Measurements from ENCODE around the gene RNU6-7. TPM values are rescaled to one million over a fixed set of nuclear protein-coding genes. Genes with fewer than 3 reads are reported as not detected.

RNU6-7 gene
- total RNA-seq, 2 experiments from 2014 or later = not detected

GRCh38 chr14:32244404-32244803, 42.6 kb downstream of the RNU6-7 start:
- intact Hi-C loops (cut with micrococcal nuclease) = no loop called here
- H3K4me3 Mint-ChIP-seq = no peak overlapping the region
- H3K9me3 Mint-ChIP-seq = no peaks in the 10 kb centered on the region
- no peak overlapping the region for H3K27ac Mint-ChIP-seq
- no peaks in the 10 kb centered on the region for H3K4me1 Mint-ChIP-seq (ENCODE audit: low read depth)
- DNase-seq = no peak
- no peaks in the 10 kb centered on the region for H3K27me3 Mint-ChIP-seq (ENCODE audit: low read depth)
- CTCF ChIA-PET = interaction anchor here (0.9 to 2.1 kb wide), 2 partner anchors 9 to 10 kb away, joined by 3 to 5 read pairs; no protein-coding TSS in a partner anchor
- H3K36me3 Mint-ChIP-seq (ENCODE audit: low read depth) = no peaks in the 10 kb centered on the region

DNA sequence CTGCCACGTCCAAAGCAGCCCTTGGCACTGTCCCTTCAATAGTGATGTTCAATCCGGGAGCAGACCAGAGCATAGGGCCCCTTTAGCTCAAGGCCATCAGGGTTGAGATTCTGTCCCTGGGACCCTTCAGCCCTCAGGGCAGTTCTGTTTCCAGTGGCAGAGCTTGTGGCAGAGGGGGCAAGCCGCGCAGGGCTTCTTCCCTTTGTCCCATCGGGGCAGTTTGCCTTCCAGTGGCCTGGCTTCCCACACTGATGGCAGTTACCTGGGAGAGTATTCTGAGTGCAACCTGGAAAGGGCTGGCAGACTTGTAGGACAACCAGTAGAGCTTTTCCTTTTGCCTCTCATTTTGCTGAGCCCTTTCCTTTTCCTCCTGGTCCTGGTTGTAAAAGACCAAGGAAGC, 44.9 kb downstream of the RNU6-7 start:
- no peak overlapping the region for H3K27ac Mint-ChIP-seq
- CTCF ChIA-PET = interaction anchor here (2.1 to 2.7 kb wide), 2 partner anchors 8 to 174 kb away, joined by 5 to 7 read pairs; no protein-coding TSS in a partner anchor
- no peaks in the 10 kb centered on the region for H3K9me3 Mint-ChIP-seq
- intact Hi-C loops (cut with micrococcal nuclease) = no loop called here
- no peaks in the 10 kb centered on the region for H3K4me1 Mint-ChIP-seq (ENCODE audit: low read depth)
- no peak for DNase-seq
- H3K27me3 Mint-ChIP-seq (ENCODE audit: low read depth) = no peaks in the 10 kb centered on the region
- no peaks in the 10 kb centered on the region for H3K36me3 Mint-ChIP-seq (ENCODE audit: low read depth)
- H3K4me3 Mint-ChIP-seq = no peak overlapping the region

- CTCF ChIA-PET = interaction anchor here (1.0 to 6.4 kb wide), 2 partner anchors 10 to 176 kb away, joined by 3 to 159 read pairs; partner anchors contain the start of gene ARHGAP5
- H3K9me3 Mint-ChIP-seq = no peaks in the 10 kb centered on the region
- H3K4me3 Mint-ChIP-seq = no peak overlapping the region
- intact Hi-C loops (cut with micrococcal nuclease) = no loop called here
- no peaks in the 10 kb centered on the region for H3K4me1 Mint-ChIP-seq (ENCODE audit: low read depth)
- no peaks in the 10 kb centered on the region for H3K36me3 Mint-ChIP-seq (ENCODE audit: low read depth)
- no peak for DNase-seq
- H3K27ac Mint-ChIP-seq = no peak overlapping the region
- no peaks in the 10 kb centered on the region for H3K27me3 Mint-ChIP-seq (ENCODE audit: low read depth)
These were observed 47.5 kb downstream of the RNU6-7 start for GRCh38 chr14:32249371-32249770.

- intact Hi-C loops (cut with micrococcal nuclease) = no loop called here
- Mint-ChIP-seq H3K27me3 (ENCODE audit: low read depth) (no peaks in the 10 kb centered on the region), H3K36me3 (ENCODE audit: low read depth) (no peaks in the 10 kb centered on the region), H3K9me3 (no peaks in the 10 kb centered on the region), H3K4me1 (ENCODE audit: low read depth) (no peaks in the 10 kb centered on the region), H3K4me3 (no peak overlapping the region), H3K27ac (no peak overlapping the region)
- DNase-seq = no peak
- CTCF ChIA-PET = interaction anchor here (0.5 to 6.4 kb wide), 5 partner anchors 11 to 261 kb away, joined by 3 to 159 read pairs (median 5); partner anchors contain the start of gene ARHGAP5
These were observed 47.9 kb downstream of the RNU6-7 start for GRCh38 chr14:32249780-32250179.

GRCh38 chr14:32250681-32251080, 48.8 kb downstream of the RNU6-7 start:
- no peaks in the 10 kb centered on the region for H3K36me3 Mint-ChIP-seq (ENCODE audit: low read depth)
- no peak overlapping the region for H3K27ac Mint-ChIP-seq
- no peaks in the 10 kb centered on the region for H3K27me3 Mint-ChIP-seq (ENCODE audit: low read depth)
- no peak for DNase-seq
- no peak overlapping the region for H3K4me3 Mint-ChIP-seq
- no peaks in the 10 kb centered on the region for H3K9me3 Mint-ChIP-seq
- intact Hi-C loops (cut with micrococcal nuclease) = no loop called here
- no peaks in the 10 kb centered on the region for H3K4me1 Mint-ChIP-seq (ENCODE audit: low read depth)
- CTCF ChIA-PET = interaction anchor here (0.7 to 6.4 kb wide), 12 partner anchors 9 to 740 kb away, joined by 3 to 159 read pairs (median 6); partner anchors contain the start of gene ARHGAP5

- no peak overlapping the region for H3K4me3 Mint-ChIP-seq
- no peak overlapping the region for H3K27ac Mint-ChIP-seq
- H3K36me3 Mint-ChIP-seq (ENCODE audit: low read depth) = no peaks in the 10 kb centered on the region
- no peak for DNase-seq
- H3K9me3 Mint-ChIP-seq = no peaks in the 10 kb centered on the region
- intact Hi-C loops (cut with micrococcal nuclease) = no loop called here
- H3K27me3 Mint-ChIP-seq (ENCODE audit: low read depth) = no peaks in the 10 kb centered on the region
- CTCF ChIA-PET = interaction anchor here (0.6 to 6.4 kb wide), 17 partner anchors 9 to 741 kb away, joined by 3 to 159 read pairs (median 5); partner anchors contain the start of gene ARHGAP5
- H3K4me1 Mint-ChIP-seq (ENCODE audit: low read depth) = no peaks in the 10 kb centered on the region
These were observed 49.7 kb downstream of the RNU6-7 start for GRCh38 chr14:32251530-32251929.

Other genes with a start within 250 kb of the RNU6-7 start
- 10 to 100 TPM; 37.0 to 38.5 TPM for gene ARHGAP5, start 124.7 kb upstream of the RNU6-7 start, total RNA-seq
- not detected for gene RNU6-8, start 1.2 kb downstream of the RNU6-7 start, total RNA-seq
- gene AKAP6, start 127.3 kb downstream of the RNU6-7 start, total RNA-seq = 1 to 10 TPM; 2.0 to 2.4 TPM